K562 (cell line): ENCODE data around the gene NDUFB1. TPM values are rescaled to one million over a fixed set of nuclear protein-coding genes. Genes with fewer than 3 reads are reported as not detected.

ENCODE experiments used
- ARHGAP35 ChIP-seq: fragments of 450-650 bp; IDR thresholded peaks from 2 replicates; pipeline ENCODE4 v1.6.1; 2018; ENCODE audit not compliant: partially characterized antibody
- ARID2 ChIP-seq: fragments of 450-650 bp; IDR thresholded peaks from 2 replicates; pipeline ENCODE4 v1.6.1; 2017; ENCODE audit warnings: antibody characterized with exemption, mild to moderate bottlenecking
- ATF1 ChIP-seq, 2 experiments: fragments of 450-650 bp in 1 of 2; IDR thresholded peaks; 2 replicates each; pipeline ENCODE4 v1.6.1; 2016; ENCODE audit warnings: missing compliant biosample characterization in 1 of 2, missing genetic modification characterization in 1 of 2
- CCNT2 ChIP-seq: IDR thresholded peaks from 2 replicates; pipeline ENCODE4 v1.6.1; 2011; ENCODE audit warnings: borderline replicate concordance, low read depth, mild to moderate bottlenecking, moderate library complexity, mixed read lengths, low read length; ENCODE audit not compliant: insufficient read length; ENCODE audit errors: extremely low read depth
- GABPB2 ChIP-seq: fragments of 250-450 bp; sonication (Bioruptor Pico); conservative IDR thresholded peaks from 2 replicates; pipeline ENCODE4 v1.5.1; 2021; ENCODE audit warnings: mild to moderate bottlenecking
- JUNB ChIP-seq: fragments of 450-650 bp; formaldehyde crosslinking; conservative IDR thresholded peaks from 2 replicates; pipeline ENCODE4 v1.4.0; 2020; ENCODE audit warnings: mild to moderate bottlenecking
- KDM2B ChIP-seq: fragments of 250-450 bp; sonication (Bioruptor Pico); IDR thresholded peaks from 2 replicates; pipeline ENCODE4 v1.8.0; 2021; ENCODE audit warnings: mild to moderate bottlenecking, moderate library complexity
- MNT ChIP-seq, 2 experiments: fragments of 450-650 bp; conservative IDR thresholded peaks; 2 replicates each; pipeline ENCODE4 v1.6.1; 2017; ENCODE audit warnings: mild to moderate bottlenecking in 2 of 2, moderate library complexity in 2 of 2
- NR0B1 ChIP-seq: fragments of 450-650 bp; IDR thresholded peaks from one replicate; pipeline ENCODE4 v1.6.1; 2018; ENCODE audit warnings: mild to moderate bottlenecking, moderate library complexity; ENCODE audit not compliant: partially characterized antibody
- PHTF2 ChIP-seq: fragments of 250-450 bp; sonication (Bioruptor Pico); IDR thresholded peaks from 2 replicates; pipeline ENCODE4 v1.5.0; 2021; ENCODE audit warnings: mild to moderate bottlenecking
- PURB ChIP-seq: sonication (generic); formaldehyde crosslinking; IDR thresholded peaks from 2 replicates; pipeline ENCODE4 v1.9.0; 2021; ENCODE audit warnings: low read depth, mild to moderate bottlenecking, missing genetic modification reagents
- SMAD3 ChIP-seq: fragments of 450-650 bp; formaldehyde crosslinking; conservative IDR thresholded peaks from 2 replicates; pipeline ENCODE4 v1.4.0; 2020; ENCODE audit warnings: mild to moderate bottlenecking
- SRSF1 ChIP-seq: fragments of 200-400 bp; formaldehyde crosslinking; IDR thresholded peaks from 2 replicates; pipeline ENCODE4 v1.6.1; 2017; ENCODE audit warnings: mild to moderate bottlenecking, low read depth, low read length, moderate library complexity
- STAG1 ChIP-seq: sonication (generic); formaldehyde crosslinking; IDR thresholded peaks from 2 replicates; pipeline ENCODE4 v1.5.0; 2020; ENCODE audit warnings: missing genetic modification reagents, borderline replicate concordance
- SUPT5H ChIP-seq: fragments of 450-650 bp; IDR thresholded peaks from 2 replicates; pipeline ENCODE4 v1.6.1; 2016
- TAF9B ChIP-seq: fragments of 450-650 bp; IDR thresholded peaks from 2 replicates; pipeline ENCODE4 v1.6.1; 2018; ENCODE audit warnings: mild to moderate bottlenecking; ENCODE audit not compliant: partially characterized antibody
- TAL1 ChIP-seq: fragments of 450-650 bp; IDR thresholded peaks from 2 replicates; pipeline ENCODE4 v1.6.1; 2016; ENCODE audit warnings: mild to moderate bottlenecking
- ZNF277 ChIP-seq: fragments of 250-450 bp; sonication (Bioruptor Pico); IDR thresholded peaks from 2 replicates; pipeline ENCODE4 v1.8.0; 2022; ENCODE audit warnings: inconsistent platforms, mild to moderate bottlenecking, moderate library complexity, borderline replicate concordance
- ZNF282 ChIP-seq: sonication (generic); formaldehyde crosslinking; IDR thresholded peaks from 2 replicates; pipeline ENCODE4 v1.8.1; 2023; ENCODE audit warnings: missing genetic modification reagents
- ZNF592 ChIP-seq: fragments of 450-650 bp; IDR thresholded peaks from 2 replicates; pipeline ENCODE4 v1.6.1; 2017; ENCODE audit warnings: antibody characterized with exemption, mild to moderate bottlenecking
- ZSCAN32 ChIP-seq: fragments of 450-650 bp; formaldehyde crosslinking; IDR thresholded peaks from 2 replicates; pipeline ENCODE4 v1.4.0; 2020; ENCODE audit warnings: mild to moderate bottlenecking, moderate library complexity
- polyA plus RNA-seq, 8 experiments: library from polyadenylated mRNA; depleted of rRNA in 4 of 8; stranded (reverse) in 5 of 8; unstranded in 3 of 8; fragments of >200 nt; fragmentation: Nextera tagmentation in 2 of 8; fragmentation: Illumina TruSeq in 1 of 8; extraction: Ambion mirVana in 2 of 8; extraction: Trizol in 1 of 8; gene quantifications; 2 replicates each; pipeline versions ENCODE4 v1.2.1 to v1.2.3, GENCODE V29; 2011 to 2014; ENCODE audit warnings: inconsistent platforms in 1 of 8, missing spikeins in 1 of 8
- total RNA-seq, 7 experiments: library from RNA; depleted of rRNA in 6 of 7; stranded (reverse); fragments of >200 nt in 6 of 7; fragmentation: Illumina TruSeq in 2 of 7; extraction: Trizol in 2 of 7; gene quantifications; 2 replicates each; pipeline versions ENCODE4 v1.2.1 to v1.2.3, GENCODE V29; 2011 to 2021; ENCODE audit warnings: low replicate concordance in 1 of 7

Gene NDUFB1
- total and polyA plus RNA-seq, 9 of the 15 experiments (the other 6 are each of a cell fraction or from before 2014, with no cell fraction given) = 102 to 767 (median 325) TPM

- TF ChIP-seq CCNT2 (no peak), GABPB2 (CRISPR knock-in tag) (no peak), ARHGAP35 (no peak), JUNB (CRISPR knock-in tag) (no peak), TAL1 (no peak), NR0B1 (no peak), SUPT5H (peak; percentile 90), KDM2B (CRISPR knock-in tag) (no peak), SMAD3 (CRISPR knock-in tag) (no peak), ARID2 (no peak), ATF1 (CRISPR knock-in tag; IDR thresholded peaks at IDR 0.05) (no peak), ATF1 (tag; IDR thresholded peaks at IDR 0.05) (peak; percentile 79), PHTF2 (no peak), ZNF282 (CRISPR knock-in tag) (no peak), TAF9B (peak; percentile 97), MNT (conservative IDR thresholded peaks at IDR 0.05) (peak; percentile 53 to 66), PURB (CRISPR knock-in tag) (no peak), STAG1 (CRISPR knock-in tag) (no peak), ZSCAN32 (CRISPR knock-in tag) (no peak), ZNF277 (CRISPR knock-in tag) (no peak), ZNF592 (no peak), SRSF1 (no peak)
Observed at GRCh38 chr14:92121670-92122350, at the start of gene NDUFB1, which contains the start of gene CPSF2 (continued).
